Right lobe of liver (tissue), 4 donors: ENCODE results near the gene PALB2.

Experiments used
- POLR2A ChIP-seq: fragments of 450-650 bp; IDR thresholded peaks from one replicate; pipeline ENCODE4 v1.6.1; 2017; ENCODE audit warnings: antibody characterized with exemption, mild to moderate bottlenecking
- TF ChIP-seq, protein P1 (sequence below), 4 donors: fragments of 200-600 bp in 3 of 4; fragments of 450-650 bp in 1 of 4; IDR thresholded peaks; one replicate each; pipeline versions ENCODE4 v1.5.1 to v1.8.0; 2016 to 2022; ENCODE audit warnings: antibody characterized with exemption in 4 of 4, mild to moderate bottlenecking in 2 of 4
- donor health status: DM: no; HTN: no; CAD: no.
- donor health status: DM: no; HTN: no; CAD: no.
- donor health status: DM: no; HTN: yes; CAD: no.

- TF ChIP-seq, protein P1, sequence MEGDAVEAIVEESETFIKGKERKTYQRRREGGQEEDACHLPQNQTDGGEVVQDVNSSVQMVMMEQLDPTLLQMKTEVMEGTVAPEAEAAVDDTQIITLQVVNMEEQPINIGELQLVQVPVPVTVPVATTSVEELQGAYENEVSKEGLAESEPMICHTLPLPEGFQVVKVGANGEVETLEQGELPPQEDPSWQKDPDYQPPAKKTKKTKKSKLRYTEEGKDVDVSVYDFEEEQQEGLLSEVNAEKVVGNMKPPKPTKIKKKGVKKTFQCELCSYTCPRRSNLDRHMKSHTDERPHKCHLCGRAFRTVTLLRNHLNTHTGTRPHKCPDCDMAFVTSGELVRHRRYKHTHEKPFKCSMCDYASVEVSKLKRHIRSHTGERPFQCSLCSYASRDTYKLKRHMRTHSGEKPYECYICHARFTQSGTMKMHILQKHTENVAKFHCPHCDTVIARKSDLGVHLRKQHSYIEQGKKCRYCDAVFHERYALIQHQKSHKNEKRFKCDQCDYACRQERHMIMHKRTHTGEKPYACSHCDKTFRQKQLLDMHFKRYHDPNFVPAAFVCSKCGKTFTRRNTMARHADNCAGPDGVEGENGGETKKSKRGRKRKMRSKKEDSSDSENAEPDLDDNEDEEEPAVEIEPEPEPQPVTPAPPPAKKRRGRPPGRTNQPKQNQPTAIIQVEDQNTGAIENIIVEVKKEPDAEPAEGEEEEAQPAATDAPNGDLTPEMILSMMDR (IDR thresholded peaks at IDR 0.05) = no peak
- TF ChIP-seq POLR2A = no peak
Measured at GRCh38 chr16:23577493-23577892, 63.6 kb downstream of the PALB2 start.
